ENCODE results near the gene SYNGR1. TPM values are rescaled to one million over a fixed set of nuclear protein-coding genes. Genes with fewer than 3 reads are reported as not detected.
"Not testable (repeated sequence)": the region's sequence is repeated elsewhere in the genome, so short reads cannot be mapped to it uniquely, and the experiment has no call there.

SYNGR1 gene
- total and polyA plus RNA-seq, 2 experiments from 2014 or later, result 61.8 to 81.9 TPM

GRCh38 chr22:39409516-39410029 is 59.8 kb downstream of the SYNGR1 start:
- DNase-seq (ENCODE audit: low read depth in 1 of 2, low spot score in 1 of 2), result no peak
- Histone ChIP-seq H3K36me3 (no peaks in the 10 kb centered on the region), H3K4me1 (ENCODE audit: low read depth) (no peaks in the 10 kb centered on the region), H3K9me3 (ENCODE audit: low read depth) (no peaks in the 10 kb centered on the region), H3K4me3 (no peak overlapping the region), H3K27ac (no peak overlapping the region), H3K27me3 (no peaks in the 10 kb centered on the region)
- no peak for TF ChIP-seq CTCF (IDR thresholded peaks at IDR 0.05; ENCODE audit: low read depth, low read length)

GRCh38 chr22:39410264-39410663 is 60.5 kb downstream of the SYNGR1 start:
- Histone ChIP-seq H3K27me3 (no peaks in the 10 kb centered on the region), H3K36me3 (no peaks in the 10 kb centered on the region), H3K9me3 (ENCODE audit: low read depth) (no peaks in the 10 kb centered on the region), H3K4me1 (ENCODE audit: low read depth) (no peaks in the 10 kb centered on the region), H3K27ac (no peak overlapping the region), H3K4me3 (no peak overlapping the region)
- TF ChIP-seq CTCF (IDR thresholded peaks at IDR 0.05; ENCODE audit: low read depth, low read length), result no peak
- no peak for DNase-seq (ENCODE audit: low read depth in 1 of 2, low spot score in 1 of 2)

DNA sequence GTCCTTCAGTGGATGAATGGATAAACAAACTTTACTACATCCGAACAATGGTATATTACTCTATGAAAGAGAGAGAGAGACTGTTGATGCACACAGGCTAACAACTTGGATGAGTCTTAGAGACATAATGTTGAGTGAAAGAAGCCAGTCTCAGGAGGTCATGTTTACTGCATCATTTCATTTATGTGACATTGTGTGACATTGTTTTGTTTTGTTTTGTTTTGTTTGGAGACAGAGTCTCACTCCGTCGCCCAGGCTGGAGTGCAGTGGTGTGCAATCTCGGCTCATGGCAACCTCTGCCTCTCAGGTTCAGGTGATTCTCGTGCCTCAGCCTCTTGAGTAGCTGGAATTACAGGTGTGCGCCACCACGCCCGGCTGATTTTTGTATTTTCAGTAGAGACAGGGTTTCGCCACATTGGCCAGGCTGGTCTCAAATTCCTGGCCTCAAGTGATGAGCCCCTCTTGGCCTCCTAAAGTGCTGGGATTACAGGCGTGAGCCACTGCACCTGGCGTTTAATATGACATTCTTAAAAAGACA is 62.1 kb downstream of the SYNGR1 start:
- not testable (repeated sequence) for H3K27ac ChIP-seq; H3K4me1 ChIP-seq (ENCODE audit: low read depth); H3K4me3 ChIP-seq; DNase-seq (ENCODE audit: low read depth in 1 of 2, low spot score in 1 of 2); H3K36me3 ChIP-seq; H3K27me3 ChIP-seq; H3K9me3 ChIP-seq (ENCODE audit: low read depth)

GRCh38 chr22:39413204-39413603 is 63.4 kb downstream of the SYNGR1 start:
- not testable (repeated sequence) for H3K4me1 ChIP-seq (ENCODE audit: low read depth); H3K27me3 ChIP-seq

GRCh38 chr22:39414377-39414776 is 64.6 kb downstream of the SYNGR1 start:
- no peak for TF ChIP-seq CTCF (IDR thresholded peaks at IDR 0.05; ENCODE audit: low read depth, low read length)
- H3K36me3 ChIP-seq, result peaks cover 25% of the 10 kb centered on the region
- no peak for DNase-seq (ENCODE audit: low read depth in 1 of 2, low spot score in 1 of 2)
- H3K27ac ChIP-seq, result no peak overlapping the region
- H3K27me3 ChIP-seq, result no peaks in the 10 kb centered on the region
- no peak overlapping the region for H3K4me3 ChIP-seq
- H3K9me3 ChIP-seq (ENCODE audit: low read depth), result no peaks in the 10 kb centered on the region
- H3K4me1 ChIP-seq (ENCODE audit: low read depth), result no peaks in the 10 kb centered on the region

More at GRCh38 chr22:39413204-39413603, 63.4 kb downstream of the SYNGR1 start:
- not testable (repeated sequence) for DNase-seq (ENCODE audit: low read depth in 1 of 2, low spot score in 1 of 2); H3K4me3 ChIP-seq; H3K27ac ChIP-seq; H3K9me3 ChIP-seq (ENCODE audit: low read depth)
- H3K36me3 ChIP-seq, result peaks cover 14% of the 10 kb centered on the region

DNA sequence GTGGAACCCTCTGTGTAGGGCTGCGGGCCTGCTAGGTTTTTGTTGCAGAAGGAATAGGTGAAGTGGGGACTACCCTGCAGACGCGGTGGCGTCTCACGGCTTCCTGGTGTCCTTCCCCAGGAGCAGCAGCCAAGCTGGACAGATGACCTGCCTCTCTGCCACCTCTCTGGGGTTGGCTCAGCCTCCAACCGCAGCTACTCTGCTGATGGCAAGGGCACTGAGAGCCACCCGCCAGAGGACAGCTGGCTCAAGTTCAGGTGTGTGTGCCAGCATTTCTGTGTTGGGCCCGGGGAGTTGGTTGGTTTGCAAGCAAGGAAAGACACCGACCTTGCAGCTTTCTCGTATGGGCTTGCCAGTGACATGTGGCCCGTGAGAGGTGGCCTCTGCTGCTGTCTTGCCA is 65.1 kb downstream of the SYNGR1 start:
- DNase-seq (ENCODE audit: low read depth in 1 of 2, low spot score in 1 of 2), result no peak
- Histone ChIP-seq H3K4me1 (ENCODE audit: low read depth) (no peaks in the 10 kb centered on the region), H3K27me3 (no peaks in the 10 kb centered on the region), H3K27ac (no peak overlapping the region), H3K9me3 (ENCODE audit: low read depth) (no peaks in the 10 kb centered on the region), H3K4me3 (no peak overlapping the region), H3K36me3 (peaks cover 27% of the 10 kb centered on the region)
- no peak for TF ChIP-seq CTCF (IDR thresholded peaks at IDR 0.05; ENCODE audit: low read depth, low read length)

Measured in cardiac muscle cell (in vitro differentiated cells and primary cell).